WTC11 (cell line): Measurements from ENCODE around the gene CROCC2.

Experiments used
- ETV6 ChIP-seq: sonication (generic); formaldehyde crosslinking; IDR thresholded peaks from 2 replicates; pipeline ENCODE4 v1.8.1; 2022; ENCODE audit warnings: mild to moderate bottlenecking, missing genetic modification reagents
- FOXP1 ChIP-seq: sonication (generic); formaldehyde crosslinking; IDR thresholded peaks from 2 replicates; pipeline ENCODE4 v1.8.0; 2022; ENCODE audit warnings: missing genetic modification reagents, mild to moderate bottlenecking, moderate library complexity, borderline replicate concordance
- MXD4 ChIP-seq: fragments of 250-450 bp; sonication (Bioruptor Pico); IDR thresholded peaks from 2 replicates; pipeline ENCODE4 v1.8.0; 2021; ENCODE audit warnings: mild to moderate bottlenecking, moderate library complexity, borderline replicate concordance
- NR2C2 ChIP-seq: sonication (generic); formaldehyde crosslinking; IDR thresholded peaks from 2 replicates; pipeline ENCODE4 v1.8.0; 2022; ENCODE audit warnings: mild to moderate bottlenecking, missing genetic modification reagents
- TCF7 ChIP-seq: sonication (generic); formaldehyde crosslinking; IDR thresholded peaks from 2 replicates; pipeline ENCODE4 v1.8.0; 2022; ENCODE audit warnings: mild to moderate bottlenecking, low read depth, missing genetic modification reagents, moderate library complexity
- TF ChIP-seq, protein P1 (sequence below): sonication (generic); formaldehyde crosslinking; IDR thresholded peaks from 2 replicates; pipeline ENCODE4 v1.8.0; 2022; ENCODE audit warnings: mild to moderate bottlenecking, missing genetic modification reagents
- TF ChIP-seq, protein P2 (sequence below): fragments of 200-600 bp; IDR thresholded peaks from 2 replicates; pipeline ENCODE4 v1.8.0; 2022; ENCODE audit warnings: antibody characterized with exemption
- TF ChIP-seq, protein P3 (sequence below): sonication (generic); formaldehyde crosslinking; IDR thresholded peaks from 2 replicates; pipeline ENCODE4 v1.8.0; 2023; ENCODE audit warnings: missing genetic modification reagents
- TF ChIP-seq, protein P4 (sequence below): sonication (generic); formaldehyde crosslinking; IDR thresholded peaks from 2 replicates; pipeline ENCODE4 v1.8.1; 2023; ENCODE audit warnings: mild to moderate bottlenecking, missing genetic modification reagents, moderate library complexity
- TF ChIP-seq, protein P5 (sequence below): sonication (generic); formaldehyde crosslinking; conservative IDR thresholded peaks from 2 replicates; pipeline ENCODE4 v1.8.1; 2023; ENCODE audit warnings: mild to moderate bottlenecking, low read depth, missing genetic modification reagents, moderate library complexity
- TF ChIP-seq, protein P6 (sequence below): sonication (generic); formaldehyde crosslinking; IDR thresholded peaks from 2 replicates; pipeline ENCODE4 v1.8.1; 2023; ENCODE audit warnings: mild to moderate bottlenecking, missing genetic modification reagents
- TF ChIP-seq, protein P7 (sequence below): sonication (generic); formaldehyde crosslinking; IDR thresholded peaks from 2 replicates; pipeline ENCODE4 v1.8.1; 2022; ENCODE audit warnings: low read depth, mild to moderate bottlenecking, moderate library complexity, missing genetic modification reagents, borderline replicate concordance

DNA sequence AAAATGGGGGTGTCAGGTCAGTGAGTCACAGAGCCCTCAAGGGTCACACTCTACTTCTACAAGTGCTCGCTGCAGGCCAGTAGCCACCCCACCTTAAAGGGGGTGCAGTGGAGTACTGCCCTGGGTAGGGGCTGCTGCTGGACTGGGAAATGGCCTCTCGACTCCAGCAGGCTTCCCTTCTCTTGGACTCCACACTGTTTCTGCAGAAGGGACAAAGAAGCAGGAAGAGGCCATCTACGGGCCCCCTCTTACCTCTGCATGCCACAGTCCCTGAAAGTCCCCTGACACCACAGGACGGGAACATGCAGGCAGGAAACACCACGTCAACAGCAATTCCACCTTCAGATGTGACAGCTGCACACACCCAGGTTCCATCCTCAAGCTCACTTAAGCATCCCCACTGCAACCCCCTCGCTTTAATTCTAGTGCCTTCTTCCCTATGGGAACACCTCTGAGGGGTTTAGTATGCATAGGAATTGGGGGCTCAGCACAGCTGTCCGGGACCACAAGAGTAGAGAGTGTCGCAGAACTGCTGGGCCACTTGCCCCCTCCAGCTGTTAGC is 114.6 kb downstream of the CROCC2 start:
- TF ChIP-seq, protein P1, sequence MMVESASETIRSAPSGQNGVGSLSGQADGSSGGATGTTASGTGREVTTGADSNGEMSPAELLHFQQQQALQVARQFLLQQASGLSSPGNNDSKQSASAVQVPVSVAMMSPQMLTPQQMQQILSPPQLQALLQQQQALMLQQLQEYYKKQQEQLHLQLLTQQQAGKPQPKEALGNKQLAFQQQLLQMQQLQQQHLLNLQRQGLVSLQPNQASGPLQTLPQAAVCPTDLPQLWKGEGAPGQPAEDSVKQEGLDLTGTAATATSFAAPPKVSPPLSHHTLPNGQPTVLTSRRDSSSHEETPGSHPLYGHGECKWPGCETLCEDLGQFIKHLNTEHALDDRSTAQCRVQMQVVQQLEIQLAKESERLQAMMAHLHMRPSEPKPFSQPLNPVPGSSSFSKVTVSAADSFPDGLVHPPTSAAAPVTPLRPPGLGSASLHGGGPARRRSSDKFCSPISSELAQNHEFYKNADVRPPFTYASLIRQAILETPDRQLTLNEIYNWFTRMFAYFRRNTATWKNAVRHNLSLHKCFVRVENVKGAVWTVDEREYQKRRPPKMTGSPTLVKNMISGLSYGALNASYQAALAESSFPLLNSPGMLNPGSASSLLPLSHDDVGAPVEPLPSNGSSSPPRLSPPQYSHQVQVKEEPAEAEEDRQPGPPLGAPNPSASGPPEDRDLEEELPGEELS (CRISPR knock-in tag) = no peak
- TF ChIP-seq, protein P2, sequence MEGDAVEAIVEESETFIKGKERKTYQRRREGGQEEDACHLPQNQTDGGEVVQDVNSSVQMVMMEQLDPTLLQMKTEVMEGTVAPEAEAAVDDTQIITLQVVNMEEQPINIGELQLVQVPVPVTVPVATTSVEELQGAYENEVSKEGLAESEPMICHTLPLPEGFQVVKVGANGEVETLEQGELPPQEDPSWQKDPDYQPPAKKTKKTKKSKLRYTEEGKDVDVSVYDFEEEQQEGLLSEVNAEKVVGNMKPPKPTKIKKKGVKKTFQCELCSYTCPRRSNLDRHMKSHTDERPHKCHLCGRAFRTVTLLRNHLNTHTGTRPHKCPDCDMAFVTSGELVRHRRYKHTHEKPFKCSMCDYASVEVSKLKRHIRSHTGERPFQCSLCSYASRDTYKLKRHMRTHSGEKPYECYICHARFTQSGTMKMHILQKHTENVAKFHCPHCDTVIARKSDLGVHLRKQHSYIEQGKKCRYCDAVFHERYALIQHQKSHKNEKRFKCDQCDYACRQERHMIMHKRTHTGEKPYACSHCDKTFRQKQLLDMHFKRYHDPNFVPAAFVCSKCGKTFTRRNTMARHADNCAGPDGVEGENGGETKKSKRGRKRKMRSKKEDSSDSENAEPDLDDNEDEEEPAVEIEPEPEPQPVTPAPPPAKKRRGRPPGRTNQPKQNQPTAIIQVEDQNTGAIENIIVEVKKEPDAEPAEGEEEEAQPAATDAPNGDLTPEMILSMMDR = no peak
- no peak for TF ChIP-seq FOXP1
- TF ChIP-seq, protein P3, sequence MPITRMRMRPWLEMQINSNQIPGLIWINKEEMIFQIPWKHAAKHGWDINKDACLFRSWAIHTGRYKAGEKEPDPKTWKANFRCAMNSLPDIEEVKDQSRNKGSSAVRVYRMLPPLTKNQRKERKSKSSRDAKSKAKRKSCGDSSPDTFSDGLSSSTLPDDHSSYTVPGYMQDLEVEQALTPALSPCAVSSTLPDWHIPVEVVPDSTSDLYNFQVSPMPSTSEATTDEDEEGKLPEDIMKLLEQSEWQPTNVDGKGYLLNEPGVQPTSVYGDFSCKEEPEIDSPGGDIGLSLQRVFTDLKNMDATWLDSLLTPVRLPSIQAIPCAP (CRISPR knock-in tag) = no peak
- TF ChIP-seq TCF7 = no peak
- TF ChIP-seq, protein P4, sequence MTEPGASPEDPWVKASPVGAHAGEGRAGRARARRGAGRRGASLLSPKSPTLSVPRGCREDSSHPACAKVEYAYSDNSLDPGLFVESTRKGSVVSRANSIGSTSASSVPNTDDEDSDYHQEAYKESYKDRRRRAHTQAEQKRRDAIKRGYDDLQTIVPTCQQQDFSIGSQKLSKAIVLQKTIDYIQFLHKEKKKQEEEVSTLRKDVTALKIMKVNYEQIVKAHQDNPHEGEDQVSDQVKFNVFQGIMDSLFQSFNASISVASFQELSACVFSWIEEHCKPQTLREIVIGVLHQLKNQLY = no peak
- TF ChIP-seq NR2C2 (CRISPR knock-in tag) = no peak
- TF ChIP-seq ETV6 (CRISPR knock-in tag) = no peak
- TF ChIP-seq, protein P5, sequence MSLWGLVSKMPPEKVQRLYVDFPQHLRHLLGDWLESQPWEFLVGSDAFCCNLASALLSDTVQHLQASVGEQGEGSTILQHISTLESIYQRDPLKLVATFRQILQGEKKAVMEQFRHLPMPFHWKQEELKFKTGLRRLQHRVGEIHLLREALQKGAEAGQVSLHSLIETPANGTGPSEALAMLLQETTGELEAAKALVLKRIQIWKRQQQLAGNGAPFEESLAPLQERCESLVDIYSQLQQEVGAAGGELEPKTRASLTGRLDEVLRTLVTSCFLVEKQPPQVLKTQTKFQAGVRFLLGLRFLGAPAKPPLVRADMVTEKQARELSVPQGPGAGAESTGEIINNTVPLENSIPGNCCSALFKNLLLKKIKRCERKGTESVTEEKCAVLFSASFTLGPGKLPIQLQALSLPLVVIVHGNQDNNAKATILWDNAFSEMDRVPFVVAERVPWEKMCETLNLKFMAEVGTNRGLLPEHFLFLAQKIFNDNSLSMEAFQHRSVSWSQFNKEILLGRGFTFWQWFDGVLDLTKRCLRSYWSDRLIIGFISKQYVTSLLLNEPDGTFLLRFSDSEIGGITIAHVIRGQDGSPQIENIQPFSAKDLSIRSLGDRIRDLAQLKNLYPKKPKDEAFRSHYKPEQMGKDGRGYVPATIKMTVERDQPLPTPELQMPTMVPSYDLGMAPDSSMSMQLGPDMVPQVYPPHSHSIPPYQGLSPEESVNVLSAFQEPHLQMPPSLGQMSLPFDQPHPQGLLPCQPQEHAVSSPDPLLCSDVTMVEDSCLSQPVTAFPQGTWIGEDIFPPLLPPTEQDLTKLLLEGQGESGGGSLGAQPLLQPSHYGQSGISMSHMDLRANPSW (CRISPR knock-in tag) = no peak
- TF ChIP-seq, protein P6, sequence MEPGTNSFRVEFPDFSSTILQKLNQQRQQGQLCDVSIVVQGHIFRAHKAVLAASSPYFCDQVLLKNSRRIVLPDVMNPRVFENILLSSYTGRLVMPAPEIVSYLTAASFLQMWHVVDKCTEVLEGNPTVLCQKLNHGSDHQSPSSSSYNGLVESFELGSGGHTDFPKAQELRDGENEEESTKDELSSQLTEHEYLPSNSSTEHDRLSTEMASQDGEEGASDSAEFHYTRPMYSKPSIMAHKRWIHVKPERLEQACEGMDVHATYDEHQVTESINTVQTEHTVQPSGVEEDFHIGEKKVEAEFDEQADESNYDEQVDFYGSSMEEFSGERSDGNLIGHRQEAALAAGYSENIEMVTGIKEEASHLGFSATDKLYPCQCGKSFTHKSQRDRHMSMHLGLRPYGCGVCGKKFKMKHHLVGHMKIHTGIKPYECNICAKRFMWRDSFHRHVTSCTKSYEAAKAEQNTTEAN = no peak
- TF ChIP-seq MXD4 (CRISPR knock-in tag) = no peak
- TF ChIP-seq, protein P7, sequence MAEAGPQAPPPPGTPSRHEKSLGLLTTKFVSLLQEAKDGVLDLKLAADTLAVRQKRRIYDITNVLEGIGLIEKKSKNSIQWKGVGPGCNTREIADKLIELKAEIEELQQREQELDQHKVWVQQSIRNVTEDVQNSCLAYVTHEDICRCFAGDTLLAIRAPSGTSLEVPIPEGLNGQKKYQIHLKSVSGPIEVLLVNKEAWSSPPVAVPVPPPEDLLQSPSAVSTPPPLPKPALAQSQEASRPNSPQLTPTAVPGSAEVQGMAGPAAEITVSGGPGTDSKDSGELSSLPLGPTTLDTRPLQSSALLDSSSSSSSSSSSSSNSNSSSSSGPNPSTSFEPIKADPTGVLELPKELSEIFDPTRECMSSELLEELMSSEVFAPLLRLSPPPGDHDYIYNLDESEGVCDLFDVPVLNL = no peak
